NCI-H226 (cell line): ENCODE data around the gene MORC4.

ENCODE experiments used
- DNase-seq: peaks from one replicate; pipeline ENCODE4 v3.0.0-alpha.2; 2015

MORC4 gene

DNA sequence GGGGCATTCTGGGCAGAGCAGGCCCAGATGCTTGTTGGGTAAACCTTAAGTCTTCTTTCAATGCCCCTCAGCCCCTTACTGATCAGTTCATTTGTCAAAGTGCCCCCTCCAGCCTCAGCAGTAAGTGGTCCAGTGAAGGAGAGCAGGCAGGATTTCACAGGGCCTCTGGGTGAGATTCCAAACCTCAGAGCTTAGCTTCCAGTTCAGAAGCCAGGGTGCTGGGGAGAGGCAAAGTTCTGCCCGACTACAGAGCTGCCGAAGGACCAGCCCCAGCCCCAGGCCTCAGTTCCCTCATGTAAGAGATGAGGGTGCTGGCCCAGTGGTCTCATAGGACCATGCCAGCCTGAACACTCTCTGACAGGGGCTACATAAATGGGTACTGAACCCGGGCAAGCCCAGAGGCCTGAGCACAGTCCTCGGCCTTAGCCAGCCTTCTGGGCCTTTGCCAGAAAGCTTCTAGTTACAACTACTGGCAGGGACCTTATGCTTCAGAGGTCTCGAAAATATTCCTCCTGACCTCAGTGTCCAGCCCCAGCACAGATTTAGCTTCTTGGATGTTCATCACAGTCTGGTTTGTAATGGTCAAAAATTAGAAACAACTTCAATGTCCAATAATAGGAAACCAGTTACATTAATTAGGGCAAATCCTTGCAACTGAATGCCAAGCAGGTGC is 96.0 kb downstream of the MORC4 start:
- DNase-seq, result no peak

DNA sequence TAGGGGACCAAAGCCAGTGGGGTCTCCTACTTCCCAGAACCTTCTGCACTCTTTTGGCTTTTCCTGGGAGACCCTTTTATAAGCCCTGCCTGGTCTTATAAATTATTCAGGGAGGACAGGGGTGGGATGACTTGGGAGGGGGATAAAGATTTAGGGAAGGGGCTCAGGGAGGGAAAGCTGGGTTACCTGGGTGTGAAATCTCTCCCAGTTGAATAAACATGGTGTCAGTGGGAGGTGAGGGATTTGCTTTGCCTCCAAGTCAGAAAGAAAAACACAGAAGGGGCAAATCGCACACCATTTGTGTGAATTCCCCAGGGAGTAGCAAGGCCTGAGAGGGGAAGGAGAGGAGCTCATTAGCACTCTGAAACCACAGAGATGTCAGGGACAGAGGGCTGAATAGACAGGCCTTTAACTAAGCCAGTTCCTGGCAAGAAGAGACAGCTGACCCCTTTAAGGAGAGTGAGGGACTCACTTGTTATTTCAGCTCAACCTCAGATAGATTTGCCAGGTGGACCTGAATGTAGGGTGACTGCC is 96.7 kb downstream of the MORC4 start, which contains the start of gene RIPPLY1:
TSS of gene RIPPLY1 (minus strand) at position 51 of the 534 bp plus-strand sequence. CDS start 54 bp downstream, outside the sequence.
- DNase-seq, result no peak

DNA sequence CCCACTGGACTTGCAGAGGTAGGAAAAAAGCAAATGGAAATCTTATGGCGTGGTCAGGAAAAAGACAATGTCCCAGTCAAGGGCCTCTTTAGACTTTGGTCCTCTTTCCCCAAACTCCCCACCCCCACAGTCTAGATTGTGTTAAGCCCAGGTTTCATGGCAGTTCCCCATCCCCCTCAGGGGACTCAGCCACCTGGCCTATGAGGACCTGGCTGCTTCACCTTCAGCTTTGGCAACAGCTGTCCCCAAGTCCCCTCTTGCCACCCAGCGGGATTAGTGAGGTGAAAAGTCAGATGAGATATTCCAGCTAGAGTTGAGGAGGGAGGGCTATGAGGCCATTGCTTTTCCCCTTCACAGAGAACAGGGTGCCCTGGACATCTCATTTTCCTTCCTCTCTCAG is 97.3 kb downstream of the MORC4 start:
- DNase-seq, result no peak

DNA sequence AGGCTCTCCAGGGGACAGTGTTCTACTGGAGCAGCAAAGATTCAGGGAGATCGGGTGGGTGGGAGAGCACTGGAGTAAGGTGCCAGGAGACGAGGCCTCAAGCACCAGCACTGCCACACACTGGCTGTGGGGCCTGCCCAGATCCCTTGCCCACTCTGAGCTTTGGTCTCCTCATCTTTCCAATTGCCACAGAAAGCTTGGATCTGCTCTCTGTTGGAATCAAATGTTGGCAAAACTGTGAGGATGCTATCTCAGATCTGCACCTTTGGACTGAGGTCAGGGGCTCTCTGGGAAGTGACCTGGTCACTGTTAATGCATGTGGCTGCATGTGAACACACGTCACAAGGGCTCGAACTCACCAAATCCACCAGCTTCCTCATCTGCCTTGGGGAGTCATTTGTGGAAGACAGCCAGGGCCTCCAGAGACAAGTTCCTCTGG is 98.2 kb downstream of the MORC4 start:
- DNase-seq, result no peak

DNA sequence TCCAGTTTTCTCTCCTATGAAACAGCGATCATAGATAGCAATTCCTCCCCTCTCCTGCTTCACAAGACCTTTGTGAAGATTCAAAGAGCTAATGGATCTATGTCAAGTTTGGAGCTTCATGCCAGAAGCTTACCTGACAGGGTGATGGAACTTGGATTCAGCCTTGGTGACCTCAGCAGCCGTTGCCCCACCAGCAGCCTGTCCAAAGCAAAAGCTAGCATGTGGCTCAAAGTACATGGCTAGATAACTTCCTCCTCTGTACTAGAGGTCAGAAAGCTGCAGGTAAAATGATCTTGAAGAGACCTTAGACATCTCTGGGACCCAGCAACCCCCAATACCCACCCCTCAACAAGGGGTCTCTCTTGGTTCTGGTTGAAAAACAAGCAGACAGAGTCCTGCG is 98.7 kb downstream of the MORC4 start:
- no peak for DNase-seq

DNA sequence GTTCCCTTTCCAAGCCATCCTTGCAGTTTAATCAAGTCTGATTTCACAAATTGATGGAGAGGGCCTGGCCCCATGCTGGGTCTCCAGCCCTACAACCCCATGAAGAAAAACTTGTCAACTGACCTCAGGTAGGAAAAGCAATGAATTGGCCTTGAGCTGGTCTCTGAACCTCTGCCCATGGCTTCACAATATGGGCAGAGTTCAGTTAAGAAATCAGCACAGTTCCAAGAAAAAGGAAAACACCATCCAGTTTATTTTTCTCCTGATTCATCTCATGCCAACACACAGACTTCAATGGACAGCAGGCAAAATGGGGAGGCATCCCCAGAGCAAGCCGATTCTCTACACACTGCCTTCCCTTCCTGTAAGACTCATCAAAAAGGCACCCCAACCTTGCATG is 100.2 kb downstream of the MORC4 start:
- DNase-seq, result peak; percentile 7

DNA sequence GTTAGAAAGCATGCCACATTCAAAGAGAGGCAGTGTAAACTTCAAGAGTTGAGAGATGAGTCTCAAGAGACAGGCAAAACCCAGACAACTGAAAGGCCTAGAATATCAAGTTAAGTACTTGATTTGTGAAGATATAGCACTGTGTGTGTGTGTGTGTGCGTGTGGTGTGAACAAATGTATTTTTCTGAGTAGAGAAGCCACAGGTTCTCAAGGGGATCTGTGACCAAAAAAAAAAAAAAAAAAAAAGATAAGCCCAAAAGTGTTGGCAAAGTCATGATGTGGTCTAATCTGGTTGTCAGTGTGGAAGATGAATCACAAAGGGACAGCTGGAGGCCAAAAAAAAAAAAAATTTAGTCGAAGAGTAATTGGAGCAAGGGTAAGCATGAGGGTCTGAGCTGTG is 100.7 kb downstream of the MORC4 start:
- no peak for DNase-seq

DNA sequence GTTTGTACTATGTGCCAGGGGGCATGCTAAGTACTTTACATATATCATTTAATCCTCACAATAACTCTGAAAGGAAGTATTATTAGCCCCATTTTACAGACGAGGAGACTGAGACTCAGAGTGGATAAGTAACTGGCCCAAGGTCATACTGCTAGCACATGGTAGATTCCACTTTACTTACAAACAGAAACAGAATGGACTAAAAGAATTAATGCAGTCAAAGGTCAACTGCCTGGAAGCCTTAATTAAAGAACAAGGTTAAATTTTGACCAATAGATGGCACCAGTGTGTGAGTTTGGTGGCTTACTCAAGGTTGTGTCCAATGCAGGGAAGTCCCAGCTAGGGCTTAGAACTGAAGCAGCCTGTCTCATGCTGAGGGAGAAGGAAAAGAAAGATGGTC is 101.5 kb downstream of the MORC4 start:
- no peak for DNase-seq

DNA sequence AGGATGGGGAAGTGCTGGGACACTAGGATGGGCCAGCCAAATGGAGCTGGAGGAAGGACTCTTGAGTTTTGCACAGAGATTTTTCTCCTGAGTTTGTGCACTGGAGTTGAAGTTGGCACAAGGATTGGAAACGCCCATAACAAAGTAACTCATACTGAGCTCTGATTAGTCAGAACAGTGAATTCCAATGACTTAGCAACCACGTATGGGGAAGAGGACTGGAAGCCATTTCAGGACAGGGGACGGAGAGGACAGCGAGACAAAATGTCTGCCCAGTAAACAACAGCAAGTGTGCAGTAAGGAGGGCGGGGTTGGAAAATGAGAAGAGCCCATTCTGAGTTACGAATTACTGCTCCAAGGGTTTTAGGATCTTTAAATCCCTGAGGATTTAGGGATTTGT is 102.8 kb downstream of the MORC4 start:
- peak; percentile 46 for DNase-seq

DNA sequence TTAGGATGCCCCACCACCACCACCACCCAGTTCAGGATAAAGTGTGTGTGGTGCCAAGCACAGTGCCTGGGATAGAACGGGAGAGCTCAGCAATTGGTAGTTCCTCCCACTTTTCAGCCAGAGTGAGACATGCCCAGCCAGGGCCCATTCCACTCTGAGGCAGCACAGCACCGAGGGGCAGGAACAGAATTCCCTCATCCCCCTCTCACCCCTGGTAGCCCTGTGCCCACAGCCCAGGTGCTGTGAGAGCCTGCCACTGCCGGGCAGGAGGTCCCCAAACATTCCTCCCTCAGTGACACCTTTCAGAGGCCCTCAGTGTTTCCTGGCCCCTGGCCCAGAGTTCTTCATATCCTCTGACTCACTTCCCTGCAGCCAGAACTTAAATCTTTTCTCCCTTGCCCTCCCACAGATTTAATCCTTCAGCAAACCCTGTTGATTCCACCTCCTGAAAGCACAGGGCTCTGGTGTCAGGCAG is 105.0 kb downstream of the MORC4 start:
- peak; percentile 77 for DNase-seq

DNA sequence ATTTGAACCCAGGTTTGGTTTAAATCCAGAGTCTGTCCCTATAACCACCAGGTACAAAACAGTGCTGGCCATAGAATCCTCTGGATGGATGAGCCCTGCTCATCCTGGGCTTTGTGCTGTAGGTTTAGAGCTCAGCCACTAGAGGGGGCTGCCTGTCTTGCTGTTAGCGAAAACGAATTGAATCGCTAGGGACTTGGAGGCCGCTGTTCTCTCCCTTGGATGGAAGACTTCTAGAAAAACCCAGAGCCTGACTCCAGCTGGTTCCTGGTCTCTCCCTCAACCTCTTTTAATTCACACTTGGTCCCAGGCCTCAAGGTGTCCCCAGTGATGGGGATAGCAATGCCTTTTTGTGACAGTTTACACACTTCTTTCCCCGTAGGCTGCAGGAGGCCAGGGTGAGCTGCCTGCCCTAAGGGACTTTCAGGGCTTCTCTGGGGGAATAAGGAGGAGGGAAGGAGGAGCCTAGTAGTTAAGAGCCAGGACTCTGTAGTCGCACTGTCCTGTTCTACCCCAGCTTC is 105.6 kb downstream of the MORC4 start:
- DNase-seq, result peak; percentile 64

DNA sequence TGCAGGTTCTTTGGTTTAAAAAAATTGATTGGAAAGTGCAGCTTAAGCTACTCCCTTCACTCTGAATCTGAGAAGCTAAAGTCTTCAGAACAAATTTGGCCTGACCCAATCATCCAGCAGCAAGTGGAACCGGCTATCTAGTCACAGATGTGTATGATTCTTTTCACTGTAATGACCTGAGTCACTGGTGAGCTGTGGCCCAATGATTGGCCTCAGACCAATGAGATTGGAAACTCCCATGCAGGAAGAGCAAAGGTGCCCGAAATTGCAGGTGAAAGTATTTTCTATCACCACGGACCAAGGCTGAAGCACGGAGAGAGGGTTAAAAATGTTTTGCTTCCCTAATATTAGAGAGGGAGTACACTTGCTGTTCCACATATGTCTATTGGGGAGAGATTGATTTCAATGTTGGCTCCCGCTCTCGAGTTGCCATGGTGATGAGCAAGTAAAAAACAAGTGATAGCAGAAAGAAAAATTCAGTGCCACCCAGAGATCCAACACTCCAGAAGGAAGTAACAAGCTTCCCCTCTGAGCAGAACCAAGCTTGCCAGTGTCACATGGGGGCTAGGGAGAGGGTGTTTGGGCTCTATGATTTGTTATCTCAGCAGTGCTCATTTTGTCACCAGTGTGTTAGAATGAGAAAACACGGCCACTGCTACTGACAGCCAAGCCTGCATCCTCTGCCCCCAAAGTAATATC is 108.1 kb downstream of the MORC4 start:
- no peak for DNase-seq
